A375 (cell line): ENCODE data around the gene CAMSAP1. TPM values are rescaled to one million over a fixed set of nuclear protein-coding genes. Genes with fewer than 3 reads are reported as not detected.

ENCODE experiments used
- total RNA-seq: library from RNA; depleted of rRNA; stranded (reverse); fragments of >200 nt; shearing (Covaris generic); gene quantifications from 2 replicates; pipeline ENCODE4 v1.2.3, GENCODE V29; 2014; rRNA removed

Gene CAMSAP1, protein sequence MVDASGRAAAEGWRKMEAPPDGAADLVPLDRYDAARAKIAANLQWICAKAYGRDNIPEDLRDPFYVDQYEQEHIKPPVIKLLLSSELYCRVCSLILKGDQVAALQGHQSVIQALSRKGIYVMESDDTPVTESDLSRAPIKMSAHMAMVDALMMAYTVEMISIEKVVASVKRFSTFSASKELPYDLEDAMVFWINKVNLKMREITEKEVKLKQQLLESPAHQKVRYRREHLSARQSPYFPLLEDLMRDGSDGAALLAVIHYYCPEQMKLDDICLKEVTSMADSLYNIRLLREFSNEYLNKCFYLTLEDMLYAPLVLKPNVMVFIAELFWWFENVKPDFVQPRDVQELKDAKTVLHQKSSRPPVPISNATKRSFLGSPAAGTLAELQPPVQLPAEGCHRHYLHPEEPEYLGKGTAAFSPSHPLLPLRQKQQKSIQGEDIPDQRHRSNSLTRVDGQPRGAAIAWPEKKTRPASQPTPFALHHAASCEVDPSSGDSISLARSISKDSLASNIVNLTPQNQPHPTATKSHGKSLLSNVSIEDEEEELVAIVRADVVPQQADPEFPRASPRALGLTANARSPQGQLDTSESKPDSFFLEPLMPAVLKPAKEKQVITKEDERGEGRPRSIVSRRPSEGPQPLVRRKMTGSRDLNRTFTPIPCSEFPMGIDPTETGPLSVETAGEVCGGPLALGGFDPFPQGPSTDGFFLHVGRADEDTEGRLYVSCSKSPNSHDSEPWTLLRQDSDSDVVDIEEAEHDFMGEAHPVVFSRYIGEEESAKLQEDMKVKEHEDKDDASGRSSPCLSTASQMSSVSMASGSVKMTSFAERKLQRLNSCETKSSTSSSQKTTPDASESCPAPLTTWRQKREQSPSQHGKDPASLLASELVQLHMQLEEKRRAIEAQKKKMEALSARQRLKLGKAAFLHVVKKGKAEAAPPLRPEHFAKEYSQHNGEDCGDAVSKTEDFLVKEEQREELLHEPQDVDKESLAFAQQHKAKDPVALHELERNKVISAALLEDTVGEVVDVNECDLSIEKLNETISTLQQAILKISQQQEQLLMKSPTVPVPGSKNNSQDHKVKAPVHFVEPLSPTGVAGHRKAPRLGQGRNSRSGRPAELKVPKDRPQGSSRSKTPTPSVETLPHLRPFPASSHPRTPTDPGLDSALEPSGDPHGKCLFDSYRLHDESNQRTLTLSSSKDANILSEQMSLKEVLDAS (N-terminal part only)
- 18.9 and 25.8 TPM in 2 replicates for total RNA-seq

GRCh38 chr9:135907431-135908092 is at the start of gene CAMSAP1:
Gene CAMSAP1 (minus strand): TSS chr9:135907546. CDS start chr9:135907159, 387 bp downstream.

Other genes starting within 250 kb of the CAMSAP1 start
- gene LCN9, start 244.2 kb downstream of the CAMSAP1 start, total RNA-seq: not detected in 2 replicates
- gene SOHLH1, start 208.1 kb downstream of the CAMSAP1 start, total RNA-seq: not detected in 2 replicates
- gene KCNT1, start 205.4 kb downstream of the CAMSAP1 start, total RNA-seq: not detected in 2 replicates
- 72.5 and 82.6 TPM in 2 replicates for gene UBAC1, start 53.8 kb upstream of the CAMSAP1 start, total RNA-seq
- 18.9 and 21.5 TPM in 2 replicates for gene NACC2, start 187.7 kb upstream of the CAMSAP1 start, total RNA-seq
- 55.8 and 59.1 TPM in 2 replicates for gene TMEM250, start 211.3 kb upstream of the CAMSAP1 start, total RNA-seq